Measurements from ENCODE around the gene CA6.

- no peak for TF ChIP-seq CTCF (IDR thresholded peaks at IDR 0.05)
- no peak for TF ChIP-seq POLR2A (IDR thresholded peaks at IDR 0.05)
These were observed 24.3 kb downstream of the CA6 start for GRCh38 chr1:8969937-8970336.
